GM21723 (cell line): ENCODE data around the gene SPARCL1.
"Not testable (repeated sequence)": the region's sequence is repeated elsewhere in the genome, so short reads cannot be mapped to it uniquely, and the experiment has no call there.

ENCODE experiments used
- ATAC-seq: cut with Tn5 transposase; IDR thresholded peaks from one replicate; pipeline ENCODE4 v1.9.1; 2021; ENCODE audit warnings: mild to moderate bottlenecking, moderate library complexity; ENCODE audit not compliant: unreplicated experiment

The SPARCL1 gene

GRCh38 chr4:87458913-87459312 lies 70.3 kb downstream of the SPARCL1 start:
- ATAC-seq = no peak

GRCh38 chr4:87451537-87451936 lies 77.6 kb downstream of the SPARCL1 start:
- ATAC-seq = no peak

- ATAC-seq = not testable (repeated sequence)
These were observed 82.8 kb downstream of the SPARCL1 start for GRCh38 chr4:87446375-87446774.

DNA sequence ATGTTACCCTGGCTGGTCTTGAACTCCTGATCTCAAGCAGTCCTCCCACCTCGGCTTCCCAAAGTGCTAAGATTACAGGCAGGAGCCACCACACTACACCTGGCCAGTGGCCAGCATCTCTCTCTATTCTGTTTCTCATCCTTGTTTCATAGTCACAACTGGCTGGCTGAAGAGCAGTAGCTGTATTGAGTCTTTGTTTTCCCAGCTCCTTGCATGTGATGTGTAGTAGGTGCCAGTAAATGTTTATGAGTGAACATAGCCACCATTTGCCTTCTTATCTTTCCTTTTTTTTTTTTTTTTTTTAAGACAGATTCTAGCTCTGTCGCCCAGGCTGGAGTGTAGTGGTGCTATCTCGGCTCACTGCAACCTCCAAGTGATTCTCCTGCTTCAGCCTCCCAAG lies 83.2 kb downstream of the SPARCL1 start:
- ATAC-seq = no peak

- no peak for ATAC-seq
These were observed 84.4 kb downstream of the SPARCL1 start for GRCh38 chr4:87444741-87445140.

DNA sequence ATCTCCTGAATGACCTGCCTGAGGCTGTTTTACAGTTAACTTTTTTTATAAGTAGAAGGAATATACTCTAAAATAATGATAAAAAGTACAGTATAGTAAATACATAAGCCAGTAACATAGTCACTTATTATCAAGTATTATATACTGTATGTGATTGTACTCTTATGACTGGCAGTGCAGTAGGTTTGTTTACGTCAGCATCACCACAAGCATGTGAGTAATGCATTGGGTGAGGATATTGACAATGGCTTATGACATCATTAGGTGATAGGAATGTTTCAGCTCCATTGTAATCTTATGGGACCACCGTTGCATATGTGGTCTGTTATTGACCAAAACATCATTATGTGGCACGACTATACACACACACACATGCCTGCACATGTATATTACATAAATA lies 86.3 kb downstream of the SPARCL1 start:
- no peak for ATAC-seq

DNA sequence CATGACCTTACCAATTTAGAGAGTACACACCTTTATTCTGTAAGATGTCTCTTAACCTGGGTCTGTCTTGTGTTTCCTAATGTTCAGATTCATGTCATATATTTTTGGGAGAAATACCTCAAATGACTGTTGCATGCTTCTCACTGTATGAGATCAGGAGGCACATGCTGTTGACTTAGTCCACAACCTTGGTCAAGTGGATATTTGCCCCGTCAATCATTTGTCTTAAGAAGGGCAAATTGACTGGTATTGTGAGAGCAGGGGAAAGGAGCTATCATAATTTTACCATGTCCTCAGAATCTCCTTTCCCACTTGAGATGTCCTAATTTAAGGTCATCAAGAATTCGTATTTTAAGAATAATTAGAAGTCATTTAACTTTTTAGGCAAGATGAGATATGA lies 95.8 kb downstream of the SPARCL1 start:
- ATAC-seq = no peak

GRCh38 chr4:87430038-87430437 lies 99.1 kb downstream of the SPARCL1 start:
- ATAC-seq = no peak

DNA sequence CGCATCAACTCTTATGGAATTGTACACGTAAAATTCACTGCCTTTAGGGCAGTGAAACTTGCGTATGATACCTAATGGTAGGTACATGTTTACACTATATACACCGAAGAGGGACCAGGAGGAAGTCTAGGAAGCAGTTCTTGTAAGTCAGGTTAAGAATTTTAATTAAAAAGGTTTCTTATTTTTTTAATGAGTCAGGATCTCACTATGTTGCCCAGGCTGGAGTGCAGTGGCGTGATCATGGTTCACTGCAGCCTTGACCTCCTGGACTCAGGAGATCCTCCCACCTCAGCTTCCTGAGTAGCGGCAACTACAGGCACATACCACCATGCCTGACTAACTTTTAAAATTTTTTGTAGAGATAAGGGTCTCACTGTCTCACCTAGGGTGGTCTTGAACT lies 100.2 kb downstream of the SPARCL1 start:
- no peak for ATAC-seq

- ATAC-seq = no peak
These were observed 101.7 kb downstream of the SPARCL1 start for GRCh38 chr4:87427518-87427868.

DNA sequence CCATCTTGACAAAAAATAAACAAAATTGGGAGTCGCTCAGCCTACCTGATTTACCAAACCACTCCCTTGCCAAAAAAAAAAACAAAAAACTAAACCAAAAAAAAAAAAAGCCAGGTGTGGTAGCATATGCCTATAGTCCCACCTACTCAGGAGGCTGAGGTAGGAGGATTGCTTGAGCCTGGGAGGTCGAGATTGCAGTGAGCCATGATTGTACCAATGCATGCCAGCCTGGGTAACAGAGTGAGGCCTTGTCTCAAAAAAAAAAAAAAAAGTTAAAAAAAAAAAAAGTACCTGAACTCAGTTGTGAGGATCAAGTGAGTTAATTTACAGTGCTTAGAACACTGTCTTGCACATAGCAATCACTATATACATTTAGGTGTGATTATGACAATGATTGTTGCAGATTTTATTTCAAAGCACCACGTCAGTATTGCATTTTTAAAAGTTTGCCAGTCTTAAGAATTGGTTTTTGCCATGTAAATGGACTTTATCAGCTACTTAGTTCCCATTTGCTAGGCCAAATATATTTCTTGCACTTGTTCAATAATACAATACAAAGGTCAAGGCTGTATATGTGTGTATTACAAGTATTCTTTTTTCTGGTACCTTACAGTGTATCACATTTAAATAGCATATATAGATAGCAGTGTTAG lies 102.2 kb downstream of the SPARCL1 start:
- ATAC-seq = no peak

DNA sequence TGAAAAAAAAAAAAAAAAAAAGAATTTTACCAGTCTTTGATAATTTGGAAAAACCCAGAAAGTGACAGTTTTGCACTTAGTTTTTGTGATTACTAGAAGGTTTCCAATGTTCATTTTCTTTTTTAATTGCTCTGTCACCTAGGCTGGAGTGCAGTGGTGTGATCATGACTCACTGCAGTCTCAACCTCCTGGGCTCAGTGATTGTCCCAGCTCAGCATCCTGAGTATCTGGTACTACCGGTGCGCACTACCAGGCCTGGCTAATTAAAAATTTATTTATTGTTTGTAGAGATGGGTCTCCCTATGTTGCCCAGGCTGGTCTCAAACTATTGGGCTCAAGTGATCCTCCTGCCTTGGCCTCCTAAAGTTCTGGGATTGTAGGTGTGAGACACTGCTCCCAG lies 103.5 kb downstream of the SPARCL1 start:
- no peak for ATAC-seq

DNA sequence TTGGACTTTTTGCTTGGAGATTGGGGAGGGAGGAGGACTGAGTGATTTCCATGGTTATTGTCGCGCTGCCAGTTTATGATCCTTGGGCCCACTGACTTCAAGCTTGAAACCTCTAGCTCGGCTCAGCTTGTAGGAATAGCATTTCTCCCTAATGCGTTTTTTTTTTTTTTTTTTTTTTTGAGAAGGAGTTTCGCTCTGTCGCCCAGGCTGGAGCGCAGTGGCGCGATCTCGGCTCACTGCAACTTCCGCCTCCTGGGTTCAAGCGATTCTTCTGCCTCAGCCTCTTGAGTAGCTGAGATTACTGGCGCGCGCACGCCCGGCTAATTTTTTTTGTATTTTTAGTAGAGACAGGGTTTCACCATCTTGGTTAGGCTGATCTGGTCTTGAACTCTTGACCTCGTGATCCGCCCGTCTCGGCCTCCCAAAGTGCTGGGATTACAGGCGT lies 105.1 kb downstream of the SPARCL1 start:
- ATAC-seq = not testable (repeated sequence)
